SKM-1 treated with dmso at 0.1 percent for 144 hours (cell line): ENCODE data around the gene FGL2.
"Not testable (repeated sequence)": the region's sequence is repeated elsewhere in the genome, so short reads cannot be mapped to it uniquely, and the experiment has no call there.

ENCODE experiments used
- DNase-seq: peaks from one replicate; lab custom pipeline; 2025; ENCODE audit not compliant: unreplicated experiment; lab: John Stamatoyannopoulos, UW

Gene FGL2

GRCh38 chr7:77171073-77171472 is 28.5 kb downstream of the FGL2 start:
- DNase-seq: not testable (repeated sequence)

DNA sequence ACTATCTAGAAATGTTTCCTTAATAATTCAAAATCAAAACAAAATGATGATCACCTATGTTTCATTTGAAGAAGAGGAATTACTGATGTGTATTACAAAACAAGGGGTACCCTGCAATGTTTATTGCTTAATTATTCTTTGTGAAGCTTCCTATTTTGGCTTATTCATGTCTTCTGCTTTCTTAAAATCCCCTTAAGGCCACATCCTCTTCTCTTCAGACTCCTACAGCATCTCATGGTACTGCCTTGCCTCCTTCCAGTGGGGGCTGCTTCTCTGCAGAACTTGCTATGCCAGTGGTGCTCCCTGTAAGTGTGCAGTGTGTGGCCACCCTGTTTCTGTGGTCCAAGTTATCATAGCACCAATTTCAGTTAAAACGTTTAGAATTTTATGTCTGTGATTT is 42.2 kb downstream of the FGL2 start:
- peak; percentile 93 for DNase-seq

DNA sequence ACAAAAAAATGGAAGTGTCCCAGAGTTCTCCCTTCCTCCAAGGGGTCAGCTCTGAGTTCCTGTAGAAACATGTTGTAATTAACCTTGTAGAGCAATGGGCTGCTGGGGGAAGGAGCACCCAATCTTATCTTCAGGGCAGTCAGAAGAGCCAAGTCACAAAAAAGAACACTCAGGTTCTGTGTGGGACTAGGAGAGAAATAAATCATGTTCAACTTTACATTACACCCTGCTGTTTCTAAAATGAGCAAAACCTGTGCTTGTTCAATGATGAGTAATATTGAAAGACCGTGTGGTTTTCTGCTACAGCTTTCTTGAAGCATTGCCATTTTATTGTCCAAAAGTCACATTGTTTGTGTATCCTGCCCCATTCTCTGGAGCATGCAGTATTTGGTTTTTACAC is 42.6 kb downstream of the FGL2 start:
- not testable (repeated sequence) for DNase-seq

DNA sequence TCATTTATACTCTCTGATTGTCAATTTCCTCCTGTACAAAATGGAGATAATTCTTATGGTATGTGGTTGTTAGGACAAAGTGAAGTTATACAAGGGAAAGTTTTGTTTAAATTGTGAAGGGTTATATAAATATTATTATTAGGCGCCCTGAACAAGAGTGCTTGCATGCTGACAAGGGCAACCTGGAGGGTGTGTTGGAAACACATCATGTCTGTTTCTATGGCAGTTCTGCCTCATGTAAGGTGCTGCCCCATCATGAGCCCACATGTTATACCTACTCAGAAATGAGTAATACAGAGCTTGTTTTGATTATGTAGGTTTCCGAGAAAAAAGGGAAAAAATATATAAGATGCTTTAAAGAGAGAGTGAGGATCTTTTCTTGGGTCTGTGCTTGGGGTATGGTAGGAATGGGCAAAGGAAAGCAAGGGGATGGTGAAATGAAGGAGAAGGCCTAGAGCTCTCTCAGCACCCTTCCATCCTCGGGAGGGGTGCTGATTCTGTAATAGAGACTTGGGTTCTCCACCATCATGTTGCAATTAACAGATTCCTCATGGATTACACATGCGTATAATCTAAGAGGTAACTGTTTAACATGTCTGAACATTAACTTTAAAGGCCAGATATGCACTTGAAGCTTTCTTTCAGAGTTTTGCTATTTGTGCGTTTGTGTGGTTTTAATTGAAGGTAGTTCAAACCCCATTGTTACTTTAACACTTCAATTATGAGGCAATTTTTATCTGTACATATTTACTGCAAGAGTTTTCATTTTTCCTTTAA is 43.8 kb downstream of the FGL2 start:
- not testable (repeated sequence) for DNase-seq

GRCh38 chr7:77154917-77155464 is 44.6 kb downstream of the FGL2 start:
- DNase-seq: not testable (repeated sequence)

GRCh38 chr7:77152232-77152631 is 47.4 kb downstream of the FGL2 start:
- peak; percentile 18 for DNase-seq
